B cell (primary cell): Measurements from ENCODE around the gene TENT5C.

Experiments
- EZH2 ChIP-seq: IDR thresholded peaks from 2 replicates; pipeline ENCODE4 v1.6.1; 2012; ENCODE audit warnings: borderline replicate concordance, low read depth, mild to moderate bottlenecking, moderate library complexity, low read length; ENCODE audit not compliant: insufficient read depth, poor library complexity, severe bottlenecking
- TF ChIP-seq, protein P1 (sequence below): fragments of 200-600 bp; IDR thresholded peaks from one replicate; pipeline ENCODE4 v1.8.0; 2022; ENCODE audit warnings: antibody characterized with exemption, mild to moderate bottlenecking

DNA sequence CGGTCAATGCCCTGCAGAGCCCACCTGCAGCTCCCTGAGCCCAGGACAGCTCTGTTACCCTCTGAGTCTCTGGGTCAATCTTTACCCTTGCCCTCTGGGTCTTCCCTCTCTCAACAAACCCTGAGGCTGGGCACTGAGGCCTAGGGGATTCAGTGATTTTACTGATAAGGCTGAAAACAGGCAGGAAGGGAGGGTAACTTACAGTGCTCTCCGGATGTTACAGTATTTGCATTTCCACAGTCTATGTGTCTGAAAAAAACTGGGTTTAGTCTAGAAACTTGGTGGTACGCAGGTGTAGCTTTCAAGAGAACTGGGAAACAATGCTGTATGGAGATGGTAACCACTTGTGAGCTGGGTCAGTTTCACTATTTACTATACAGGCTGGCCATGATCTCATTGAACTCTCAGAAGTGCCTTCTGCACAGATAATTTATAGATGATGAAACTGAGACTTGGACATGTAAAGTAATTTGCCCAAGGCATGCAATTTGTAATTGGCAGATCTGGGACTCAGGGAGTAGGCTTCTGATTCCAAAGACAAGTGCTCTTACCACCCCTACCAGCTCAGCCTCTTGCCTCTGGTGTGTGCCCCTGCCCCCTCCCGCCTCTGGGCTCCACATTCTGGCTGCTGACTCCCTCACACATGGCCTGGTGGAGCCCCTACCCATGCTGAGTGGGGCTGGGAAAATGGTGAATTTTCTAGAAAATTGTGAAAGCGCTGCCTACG, 48.8 kb downstream of the TENT5C start:
- TF ChIP-seq, protein P1, sequence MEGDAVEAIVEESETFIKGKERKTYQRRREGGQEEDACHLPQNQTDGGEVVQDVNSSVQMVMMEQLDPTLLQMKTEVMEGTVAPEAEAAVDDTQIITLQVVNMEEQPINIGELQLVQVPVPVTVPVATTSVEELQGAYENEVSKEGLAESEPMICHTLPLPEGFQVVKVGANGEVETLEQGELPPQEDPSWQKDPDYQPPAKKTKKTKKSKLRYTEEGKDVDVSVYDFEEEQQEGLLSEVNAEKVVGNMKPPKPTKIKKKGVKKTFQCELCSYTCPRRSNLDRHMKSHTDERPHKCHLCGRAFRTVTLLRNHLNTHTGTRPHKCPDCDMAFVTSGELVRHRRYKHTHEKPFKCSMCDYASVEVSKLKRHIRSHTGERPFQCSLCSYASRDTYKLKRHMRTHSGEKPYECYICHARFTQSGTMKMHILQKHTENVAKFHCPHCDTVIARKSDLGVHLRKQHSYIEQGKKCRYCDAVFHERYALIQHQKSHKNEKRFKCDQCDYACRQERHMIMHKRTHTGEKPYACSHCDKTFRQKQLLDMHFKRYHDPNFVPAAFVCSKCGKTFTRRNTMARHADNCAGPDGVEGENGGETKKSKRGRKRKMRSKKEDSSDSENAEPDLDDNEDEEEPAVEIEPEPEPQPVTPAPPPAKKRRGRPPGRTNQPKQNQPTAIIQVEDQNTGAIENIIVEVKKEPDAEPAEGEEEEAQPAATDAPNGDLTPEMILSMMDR, result no peak
- no peak for TF ChIP-seq EZH2
